Motor neuron (in vitro differentiated cells): ENCODE data around the gene TUBGCP5. TPM values are rescaled to one million over a fixed set of nuclear protein-coding genes. Genes with fewer than 3 reads are reported as not detected.

Source experiments
- ATAC-seq, 8 experiments: fragments of 200-7000 bp; cut with Tn5 transposase; replicated peaks in 6 of 8; 2 replicates each; pipeline ENCODE4 v1.8.0; 2021; ENCODE audit warnings: mild to moderate bottlenecking in 8 of 8, moderate library complexity in 8 of 8
- H3K27ac ChIP-seq, 2 donors: fragments of 250-450 bp; sonication (Bioruptor Pico); 2 replicates each; pipeline ENCODE4 v1.9.0; 2021; ENCODE audit warnings: antibody characterized with exemption in 2 of 2, mild to moderate bottlenecking in 2 of 2, moderate library complexity in 1 of 2
- H3K4me1 ChIP-seq, 2 donors: fragments of 250-450 bp; sonication (Bioruptor Pico); replicated peaks in 1 of 2; 2 replicates each; pipeline ENCODE4 v1.6.1; 2021; ENCODE audit warnings: antibody characterized with exemption in 2 of 2, mild to moderate bottlenecking in 2 of 2, moderate library complexity in 1 of 2
- H3K4me3 ChIP-seq, 5 donors: fragments of 250-450 bp; sonication (Bioruptor Pico); 2 replicates each; pipeline ENCODE4 v1.9.0; 2021; ENCODE audit warnings: antibody characterized with exemption in 5 of 5, mild to moderate bottlenecking in 5 of 5, moderate library complexity in 4 of 5
- WGBS, 10 experiments: fragments of 450-650 bp; shearing (Covaris generic); methylation state at CpG; one replicate each; pipeline ENCODE4 v1.0.0; 2022; 5-methylcytosine and 5-hydroxymethylcytosine counted together
- in situ Hi-C, 9 experiments: fragments of 400-800 bp; cut with MboI; loops; one replicate each; pipeline ENCODE4 v1.15.0; 2021; ENCODE audit warnings: low sequenced_read_pairs in 9 of 9, low pct_unique_long_range_greater_than_20kb in 2 of 9; ENCODE audit not compliant: unreplicated experiment in 9 of 9
- total RNA-seq, 8 experiments: library from RNA; unstranded; fragments of 300-600 nt; gene quantifications; 2 replicates each; pipeline versions ENCODE4 v1.2.3 to v1.2.4, GENCODE V29; 2022

TUBGCP5 gene
- total RNA-seq, 8 experiments from 2014 or later = 14.6 to 27.9 (median 20.9) TPM

DNA sequence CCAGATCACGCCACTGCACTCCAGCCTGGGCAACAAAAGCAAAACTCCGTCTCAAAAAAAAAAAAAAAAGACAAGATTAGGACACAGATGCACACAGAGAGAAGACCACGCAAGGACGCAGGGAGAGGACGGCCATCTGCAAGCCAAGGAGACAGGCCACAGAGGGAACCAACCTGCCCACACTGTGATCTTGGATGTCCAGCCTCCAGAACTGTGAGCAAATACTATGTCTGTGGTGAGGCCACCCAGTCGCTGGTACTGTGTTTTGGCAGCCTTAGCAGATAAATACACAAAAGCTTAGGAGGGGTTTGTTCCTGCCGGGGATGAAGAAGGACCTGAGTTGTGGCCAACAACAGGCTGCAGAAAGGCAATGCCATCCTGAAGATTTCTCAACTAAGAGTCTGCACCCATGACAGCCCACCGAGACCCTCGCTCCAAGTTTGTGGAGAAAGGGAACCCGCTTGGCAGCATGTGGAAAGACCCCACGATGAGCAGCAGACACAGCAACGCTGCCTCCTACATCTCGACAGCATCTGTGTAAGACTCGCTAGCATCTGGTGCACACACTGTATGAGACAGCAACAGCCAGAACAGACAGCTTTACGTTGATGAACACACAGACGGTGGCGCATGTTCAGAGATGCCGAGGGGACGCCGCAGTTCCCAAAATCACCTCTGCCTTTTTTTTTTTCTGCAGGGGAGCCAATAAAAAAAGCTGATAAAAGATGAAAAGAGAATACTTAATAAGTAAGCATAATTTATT is 72.9 kb downstream of the TUBGCP5 start:
- Histone ChIP-seq H3K4me1 (peaks cover 3 to 13% of the 10 kb centered on the region in 2 donors), H3K27ac (no peak overlapping the region), H3K4me3 (no peak overlapping the region)
- WGBS, 10 experiments = 29 to 96% (median 87%) methylated on average over 1 to 13 of the region's 20 CpGs; no CpG with 5 or more reads in 2 of the 10 experiments
- in situ Hi-C loops = no loop called here
- ATAC-seq = peak in 1 of 8 experiments; percentile 16

GRCh38 chr15:22963641-22964040 is 75.7 kb downstream of the TUBGCP5 start:
- no peak for ATAC-seq
- WGBS, 10 experiments = 33 to 98% (median 76%) methylated on average over 3 to 11 of the region's 12 CpGs; no CpG with 5 or more reads in 5 of the 10 experiments
- no peak overlapping the region for H3K4me3 ChIP-seq
- H3K4me1 ChIP-seq = peaks cover 1 to 9% of the 10 kb centered on the region in 2 donors
- H3K27ac ChIP-seq = no peak overlapping the region
- in situ Hi-C loops = no loop called here

DNA sequence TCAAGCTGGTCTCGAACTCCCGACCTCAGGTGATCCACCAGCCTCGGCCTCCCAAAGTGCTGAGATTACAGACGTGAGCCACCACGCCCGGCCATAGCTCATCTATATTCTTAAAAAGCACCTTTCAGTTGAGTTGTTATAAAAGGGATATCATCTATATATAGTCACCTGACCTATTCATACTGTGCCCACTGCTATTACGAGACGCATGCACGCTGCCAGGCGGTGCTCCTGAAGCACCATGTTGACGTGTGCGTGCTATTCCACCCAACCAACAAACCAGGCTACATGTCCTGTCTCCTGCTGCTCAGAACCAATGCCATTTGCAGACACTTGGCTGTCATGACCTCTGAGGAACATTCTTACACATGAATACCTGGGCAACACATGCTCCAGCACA is 76.8 kb downstream of the TUBGCP5 start:
- 82 to 100% (median 99%) methylated on average over 1 to 10 of the region's 12 CpGs; no CpG with 5 or more reads in 5 of the 10 experiments for WGBS, 10 experiments
- H3K4me3 ChIP-seq = no peak overlapping the region
- peaks cover 0 to 9% of the 10 kb centered on the region in 2 donors for H3K4me1 ChIP-seq
- ATAC-seq = no peak
- in situ Hi-C loops = no loop called here
- no peak overlapping the region for H3K27ac ChIP-seq

DNA sequence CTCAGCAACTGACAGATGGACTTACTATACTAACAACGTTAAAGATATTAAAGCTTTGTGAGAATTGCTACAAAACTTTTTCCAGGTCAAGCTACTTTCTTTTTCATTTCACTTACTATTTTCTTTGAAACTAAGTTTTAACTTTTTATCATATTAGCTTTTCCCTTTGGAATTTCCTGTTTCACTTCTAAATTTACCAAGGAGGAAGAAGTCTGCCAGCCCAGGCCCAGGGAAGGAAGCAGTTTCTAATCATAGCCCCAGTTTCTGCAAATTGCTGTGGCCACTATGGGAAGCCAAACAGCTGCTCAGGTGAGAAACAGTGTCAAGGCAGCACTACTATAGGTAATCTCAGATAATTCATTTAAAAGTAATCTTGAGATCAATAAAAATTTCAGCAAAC is 77.6 kb downstream of the TUBGCP5 start:
- Histone ChIP-seq H3K4me1 (peaks cover 0 to 11% of the 10 kb centered on the region in 2 donors), H3K27ac (no peak overlapping the region), H3K4me3 (no peak overlapping the region)
- WGBS, 10 experiments = 0 to 100% (median 56%) methylated on average over 1 of the region's 1 CpG; no CpG with 5 or more reads in 1 of the 10 experiments
- ATAC-seq = no peak
- in situ Hi-C loops = no loop called here

- 20 to 98% (median 80%) methylated on average over 1 to 7 of the region's 8 CpGs; no CpG with 5 or more reads in 3 of the 10 experiments for WGBS, 10 experiments
- in situ Hi-C loops = no loop called here
- peak in 1 of 8 experiments; percentile 27 for ATAC-seq
- H3K27ac ChIP-seq = no peak overlapping the region
- no peak overlapping the region for H3K4me3 ChIP-seq
- peaks cover 2 to 21% of the 10 kb centered on the region in 2 donors for H3K4me1 ChIP-seq
Measured at GRCh38 chr15:22960556-22960955, 78.8 kb downstream of the TUBGCP5 start.

- 60 to 100% (median 93%) methylated on average over 1 to 8 of the region's 11 CpGs; no CpG with 5 or more reads in 5 of the 10 experiments for WGBS, 10 experiments
Measured at GRCh38 chr15:22960126-22960525, 79.2 kb downstream of the TUBGCP5 start.

GRCh38 chr15:22959321-22960101 is 79.9 kb downstream of the TUBGCP5 start:
- ATAC-seq = no peak
- Histone ChIP-seq H3K4me1 (peaks cover 2 to 20% of the 10 kb centered on the region in 2 donors), H3K4me3 (no peak overlapping the region), H3K27ac (no peak overlapping the region)
- WGBS, 10 experiments = 40 to 100% (median 80%) methylated on average over 1 to 4 of the region's 33 CpGs; no CpG with 5 or more reads in 3 of the 10 experiments
- in situ Hi-C loops = no loop called here

More at GRCh38 chr15:22960126-22960525, 79.2 kb downstream of the TUBGCP5 start:
- in situ Hi-C loops = no loop called here
- Histone ChIP-seq H3K27ac (no peak overlapping the region), H3K4me3 (no peak overlapping the region), H3K4me1 (peaks cover 2 to 21% of the 10 kb centered on the region in 2 donors)
- no peak for ATAC-seq

DNA sequence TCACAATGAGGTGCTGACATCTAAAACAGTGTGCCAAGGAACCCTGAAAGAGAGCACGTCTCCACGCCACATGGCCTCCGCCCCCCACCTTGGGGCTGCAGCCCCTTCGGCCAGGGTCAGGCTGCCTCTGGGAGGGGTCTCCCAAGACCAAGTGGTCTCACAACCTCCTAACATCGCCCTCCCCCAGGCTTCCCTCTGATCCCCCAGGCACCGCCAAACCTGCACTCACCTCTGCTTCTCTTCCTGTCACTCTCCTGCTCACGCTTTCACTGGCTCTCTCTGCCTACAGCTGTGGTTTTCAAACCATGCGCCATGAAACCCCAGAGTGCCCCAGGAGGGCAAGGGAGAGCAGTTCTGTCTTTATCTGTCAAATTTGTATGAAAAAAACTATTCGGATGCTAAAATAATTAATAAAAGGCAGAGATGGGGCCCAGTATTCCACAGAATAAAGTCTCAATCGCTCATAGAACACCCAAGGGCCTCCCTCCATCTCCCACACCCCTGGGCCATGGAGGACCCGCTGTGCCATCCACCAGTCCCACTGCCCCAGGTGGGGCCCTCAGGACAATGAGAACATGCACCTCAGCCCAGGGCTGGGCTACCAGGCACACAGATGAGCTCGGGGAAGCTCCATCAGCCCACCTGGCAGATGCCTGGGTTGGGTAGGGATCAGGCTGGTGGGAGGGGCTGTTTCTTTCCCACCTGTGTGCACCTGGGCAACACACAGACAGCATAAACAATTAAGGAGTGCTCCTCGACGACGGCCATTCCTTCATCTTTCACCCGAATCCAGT is 80.7 kb downstream of the TUBGCP5 start:
- Histone ChIP-seq H3K27ac (no peak overlapping the region), H3K4me1 (peaks cover 2 to 14% of the 10 kb centered on the region in 2 donors), H3K4me3 (no peak overlapping the region)
- ATAC-seq = no peak
- 73 to 100% (median 93%) methylated on average over 1 to 5 of the region's 16 CpGs; no CpG with 5 or more reads in 3 of the 10 experiments for WGBS, 10 experiments
- in situ Hi-C loops = no loop called here

- Histone ChIP-seq H3K4me1 (peaks cover 6 to 22% of the 10 kb centered on the region in 2 donors), H3K4me3 (no peak overlapping the region), H3K27ac (no peak overlapping the region)
- in situ Hi-C loops = no loop called here
- ATAC-seq = no peak
- 96 to 100% (median 98%) methylated on average over 3 to 12 of the region's 14 CpGs; no CpG with 5 or more reads in 6 of the 10 experiments for WGBS, 10 experiments
Measured at GRCh38 chr15:22956978-22957260, 82.5 kb downstream of the TUBGCP5 start.

- WGBS, 10 experiments = 0 to 100% (median 58%) methylated on average over 1 to 2 of the region's 16 CpGs; no CpG with 5 or more reads in 4 of the 10 experiments
- ATAC-seq = peak in 5 of 8 experiments; percentile 51 to 80 (median 62)
- no peak overlapping the region for H3K4me3 ChIP-seq
- peak overlapping the region in 1 of 2 donors; percentile 6 for H3K27ac ChIP-seq
- H3K4me1 ChIP-seq = peaks cover 6 to 22% of the 10 kb centered on the region in 2 donors
- in situ Hi-C loops = no loop called here
Measured at GRCh38 chr15:22956257-22956977, 83.0 kb downstream of the TUBGCP5 start.

GRCh38 chr15:22955544-22956119 is 83.7 kb downstream of the TUBGCP5 start:
- Histone ChIP-seq H3K27ac (peak overlapping the region in 1 of 2 donors; percentile 6), H3K4me1 (peaks cover 6 to 22% of the 10 kb centered on the region in 2 donors), H3K4me3 (no peak overlapping the region)
- WGBS, 10 experiments = 75 to 100% (median 92%) methylated on average over 1 to 2 of the region's 6 CpGs; no CpG with 5 or more reads in 6 of the 10 experiments
- in situ Hi-C loops = no loop called here
- ATAC-seq = no peak
